Sigmoid colon (tissue), 3 donors: ENCODE measurements around the gene FADD.

Experiments
- POLR2A ChIP-seq, 2 donors: fragments of 450-650 bp; IDR thresholded peaks; one replicate each; pipeline ENCODE4 v1.6.1; 2016; ENCODE audit warnings: antibody characterized with exemption in 2 of 2, mild to moderate bottlenecking in 2 of 2, moderate library complexity in 2 of 2
- TF ChIP-seq, protein P1 (sequence below), 4 experiments: fragments of 450-650 bp in 3 of 4; fragments of 200-600 bp in 1 of 4; IDR thresholded peaks; one replicate each; pipeline ENCODE4 v1.5.1; 2016 to 2019; ENCODE audit warnings: antibody characterized with exemption in 4 of 4, mild to moderate bottlenecking in 3 of 4, moderate library complexity in 2 of 4

- TF ChIP-seq, protein P1, sequence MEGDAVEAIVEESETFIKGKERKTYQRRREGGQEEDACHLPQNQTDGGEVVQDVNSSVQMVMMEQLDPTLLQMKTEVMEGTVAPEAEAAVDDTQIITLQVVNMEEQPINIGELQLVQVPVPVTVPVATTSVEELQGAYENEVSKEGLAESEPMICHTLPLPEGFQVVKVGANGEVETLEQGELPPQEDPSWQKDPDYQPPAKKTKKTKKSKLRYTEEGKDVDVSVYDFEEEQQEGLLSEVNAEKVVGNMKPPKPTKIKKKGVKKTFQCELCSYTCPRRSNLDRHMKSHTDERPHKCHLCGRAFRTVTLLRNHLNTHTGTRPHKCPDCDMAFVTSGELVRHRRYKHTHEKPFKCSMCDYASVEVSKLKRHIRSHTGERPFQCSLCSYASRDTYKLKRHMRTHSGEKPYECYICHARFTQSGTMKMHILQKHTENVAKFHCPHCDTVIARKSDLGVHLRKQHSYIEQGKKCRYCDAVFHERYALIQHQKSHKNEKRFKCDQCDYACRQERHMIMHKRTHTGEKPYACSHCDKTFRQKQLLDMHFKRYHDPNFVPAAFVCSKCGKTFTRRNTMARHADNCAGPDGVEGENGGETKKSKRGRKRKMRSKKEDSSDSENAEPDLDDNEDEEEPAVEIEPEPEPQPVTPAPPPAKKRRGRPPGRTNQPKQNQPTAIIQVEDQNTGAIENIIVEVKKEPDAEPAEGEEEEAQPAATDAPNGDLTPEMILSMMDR (IDR thresholded peaks at IDR 0.05), result no peak
- TF ChIP-seq POLR2A (IDR thresholded peaks at IDR 0.05), result no peak
These were observed 30.1 kb upstream of the FADD start for GRCh38 chr11:70173018-70173417.
